ENCODE data around the gene SPON1.

Gene SPON1

GRCh38 chr11:14179116-14179820, 216.7 kb downstream of the SPON1 start:
- 42% methylated on average over 3 of the region's 4 CpGs for WGBS
- Histone ChIP-seq H3K79me1 (replicated peaks; ENCODE audit: low read length, poor library complexity, severe bottlenecking) (no peaks in the 10 kb centered on the region), H3K27me3 (ENCODE audit: control insufficient read depth in 1 of 2, insufficient read depth in 1 of 2, low read length in 2 of 2) (no peaks in the 10 kb centered on the region), H3K18ac (ENCODE audit: low read depth in 1 of 2, low read length in 2 of 2) (no peak overlapping the region), H2AK5ac (ENCODE audit: low read length, severe bottlenecking) (no peak overlapping the region), H3K36me3 (ENCODE audit: control insufficient read depth in 1 of 2, insufficient read depth in 2 of 2, low read depth in 1 of 2, low read length in 2 of 2) (no peaks in the 10 kb centered on the region), H3K9ac (ENCODE audit: low read length) (no peak overlapping the region), H3K27ac (ENCODE audit: low read length, poor library complexity, severe bottlenecking) (no peak overlapping the region), H3K4ac (ENCODE audit: low read depth in 1 of 2, low read length in 2 of 2) (no peak overlapping the region), H3K14ac (ENCODE audit: low read length in 2 of 2) (no peak overlapping the region), H2AFZ (ENCODE audit: low read depth, low read length) (no peak overlapping the region), H4K8ac (ENCODE audit: low read length) (no peak overlapping the region), H3K4me1 (ENCODE audit: control insufficient read depth, insufficient read depth, low read depth, low read length) (no peaks in the 10 kb centered on the region), H4K91ac (ENCODE audit: low read length) (no peak overlapping the region), H2BK5ac (ENCODE audit: low read depth, low read length, poor library complexity, severe bottlenecking) (no peak overlapping the region), H2BK120ac (ENCODE audit: low read depth, low read length) (no peak overlapping the region), H3K23ac (ENCODE audit: low read length in 2 of 2) (no peak overlapping the region), H3K4me2 (ENCODE audit: low read length, poor library complexity, severe bottlenecking) (no peak overlapping the region), H2BK15ac (ENCODE audit: low read depth, poor library complexity, severe bottlenecking) (no peak overlapping the region), H2BK12ac (ENCODE audit: low read length in 2 of 2) (no peak overlapping the region), H3K9me3 (ENCODE audit: control insufficient read depth, low read length) (no peaks in the 10 kb centered on the region), H3K4me3 (ENCODE audit: insufficient read depth in 1 of 2, low read depth in 1 of 2, low read length in 2 of 2) (no peak overlapping the region)
- peak; percentile 32 for DNase-seq

- Histone ChIP-seq H3K79me1 (replicated peaks; ENCODE audit: low read length, poor library complexity, severe bottlenecking) (no peaks in the 10 kb centered on the region), H3K27me3 (ENCODE audit: control insufficient read depth in 1 of 2, insufficient read depth in 1 of 2, low read length in 2 of 2) (no peaks in the 10 kb centered on the region), H3K18ac (ENCODE audit: low read depth in 1 of 2, low read length in 2 of 2) (no peak overlapping the region), H2AK5ac (ENCODE audit: low read length, severe bottlenecking) (no peak overlapping the region), H3K36me3 (ENCODE audit: control insufficient read depth in 1 of 2, insufficient read depth in 2 of 2, low read depth in 1 of 2, low read length in 2 of 2) (no peaks in the 10 kb centered on the region), H3K9ac (ENCODE audit: low read length) (no peak overlapping the region), H3K4ac (ENCODE audit: low read depth in 1 of 2, low read length in 2 of 2) (no peak overlapping the region), H3K4me2 (ENCODE audit: low read length, poor library complexity, severe bottlenecking) (no peak overlapping the region), H3K9me3 (ENCODE audit: control insufficient read depth, low read length) (no peaks in the 10 kb centered on the region), H3K4me3 (ENCODE audit: insufficient read depth in 1 of 2, low read depth in 1 of 2, low read length in 2 of 2) (no peak overlapping the region), H3K14ac (ENCODE audit: low read length in 2 of 2) (no peak overlapping the region), H2BK12ac (ENCODE audit: low read length in 2 of 2) (no peak overlapping the region), H3K27ac (ENCODE audit: low read length, poor library complexity, severe bottlenecking) (no peak overlapping the region), H2BK15ac (ENCODE audit: low read depth, poor library complexity, severe bottlenecking) (no peak overlapping the region), H2BK5ac (ENCODE audit: low read depth, low read length, poor library complexity, severe bottlenecking) (no peak overlapping the region), H2BK120ac (ENCODE audit: low read depth, low read length) (no peak overlapping the region), H2AFZ (ENCODE audit: low read depth, low read length) (no peak overlapping the region), H4K8ac (ENCODE audit: low read length) (no peak overlapping the region), H4K91ac (ENCODE audit: low read length) (no peak overlapping the region), H3K4me1 (ENCODE audit: control insufficient read depth, insufficient read depth, low read depth, low read length) (no peaks in the 10 kb centered on the region), H3K23ac (ENCODE audit: low read length in 2 of 2) (no peak overlapping the region)
- DNase-seq: no peak
These were observed 218.6 kb downstream of the SPON1 start for GRCh38 chr11:14181121-14181520.

GRCh38 chr11:14182833-14183364, 220.4 kb downstream of the SPON1 start:
- H2BK15ac ChIP-seq (ENCODE audit: low read depth, poor library complexity, severe bottlenecking): no peak overlapping the region
- H3K4ac ChIP-seq (ENCODE audit: low read depth in 1 of 2, low read length in 2 of 2): no peak overlapping the region
- no peaks in the 10 kb centered on the region for H3K36me3 ChIP-seq (ENCODE audit: control insufficient read depth in 1 of 2, insufficient read depth in 2 of 2, low read depth in 1 of 2, low read length in 2 of 2)
- no peak overlapping the region for H3K23ac ChIP-seq (ENCODE audit: low read length in 2 of 2)
- no peak overlapping the region for H2AFZ ChIP-seq (ENCODE audit: low read depth, low read length)
- no peaks in the 10 kb centered on the region for H3K9me3 ChIP-seq (ENCODE audit: control insufficient read depth, low read length)
- no peak overlapping the region for H3K14ac ChIP-seq (ENCODE audit: low read length in 2 of 2)
- no peak overlapping the region for H3K27ac ChIP-seq (ENCODE audit: low read length, poor library complexity, severe bottlenecking)
- H3K27me3 ChIP-seq (ENCODE audit: control insufficient read depth in 1 of 2, insufficient read depth in 1 of 2, low read length in 2 of 2): no peaks in the 10 kb centered on the region
- no peak overlapping the region for H3K4me3 ChIP-seq (ENCODE audit: insufficient read depth in 1 of 2, low read depth in 1 of 2, low read length in 2 of 2)
- H2BK120ac ChIP-seq (ENCODE audit: low read depth, low read length): no peak overlapping the region
- H3K4me2 ChIP-seq (ENCODE audit: low read length, poor library complexity, severe bottlenecking): no peak overlapping the region
- no peak overlapping the region for H4K91ac ChIP-seq (ENCODE audit: low read length)
- no peaks in the 10 kb centered on the region for H3K4me1 ChIP-seq (ENCODE audit: control insufficient read depth, insufficient read depth, low read depth, low read length)
- H3K9ac ChIP-seq (ENCODE audit: low read length): no peak overlapping the region
- no peak for DNase-seq
- no peak overlapping the region for H2BK12ac ChIP-seq (ENCODE audit: low read length in 2 of 2)
- no peak overlapping the region for H2BK5ac ChIP-seq (ENCODE audit: low read depth, low read length, poor library complexity, severe bottlenecking)
- H3K79me1 ChIP-seq (replicated peaks; ENCODE audit: low read length, poor library complexity, severe bottlenecking): no peaks in the 10 kb centered on the region
- no peak overlapping the region for H2AK5ac ChIP-seq (ENCODE audit: low read length, severe bottlenecking)
- 63% methylated on average over 2 of the region's 2 CpGs for WGBS
- H3K18ac ChIP-seq (ENCODE audit: low read depth in 1 of 2, low read length in 2 of 2): no peak overlapping the region
- H4K8ac ChIP-seq (ENCODE audit: low read length): no peak overlapping the region

GRCh38 chr11:14184028-14184940, 221.8 kb downstream of the SPON1 start:
- H3K4me1 ChIP-seq (ENCODE audit: control insufficient read depth, insufficient read depth, low read depth, low read length): no peaks in the 10 kb centered on the region
- H3K9ac ChIP-seq (ENCODE audit: low read length): no peak overlapping the region
- H3K4ac ChIP-seq (ENCODE audit: low read depth in 1 of 2, low read length in 2 of 2): no peak overlapping the region
- no peak overlapping the region for H3K4me2 ChIP-seq (ENCODE audit: low read length, poor library complexity, severe bottlenecking)
- H4K91ac ChIP-seq (ENCODE audit: low read length): no peak overlapping the region
- no peak overlapping the region for H2BK5ac ChIP-seq (ENCODE audit: low read depth, low read length, poor library complexity, severe bottlenecking)
- no peak overlapping the region for H3K14ac ChIP-seq (ENCODE audit: low read length in 2 of 2)
- H2AFZ ChIP-seq (ENCODE audit: low read depth, low read length): no peak overlapping the region
- no peak overlapping the region for H2BK12ac ChIP-seq (ENCODE audit: low read length in 2 of 2)
- no peaks in the 10 kb centered on the region for H3K27me3 ChIP-seq (ENCODE audit: control insufficient read depth in 1 of 2, insufficient read depth in 1 of 2, low read length in 2 of 2)
- no peak overlapping the region for H2BK15ac ChIP-seq (ENCODE audit: low read depth, poor library complexity, severe bottlenecking)
- DNase-seq: no peak
- WGBS: 77% methylated on average over 4 of the region's 4 CpGs
- H3K27ac ChIP-seq (ENCODE audit: low read length, poor library complexity, severe bottlenecking): no peak overlapping the region
- no peak overlapping the region for H4K8ac ChIP-seq (ENCODE audit: low read length)
- H3K79me1 ChIP-seq (replicated peaks; ENCODE audit: low read length, poor library complexity, severe bottlenecking): no peaks in the 10 kb centered on the region
- no peak overlapping the region for H3K18ac ChIP-seq (ENCODE audit: low read depth in 1 of 2, low read length in 2 of 2)
- no peak overlapping the region for H2BK120ac ChIP-seq (ENCODE audit: low read depth, low read length)
- no peaks in the 10 kb centered on the region for H3K9me3 ChIP-seq (ENCODE audit: control insufficient read depth, low read length)
- H3K36me3 ChIP-seq (ENCODE audit: control insufficient read depth in 1 of 2, insufficient read depth in 2 of 2, low read depth in 1 of 2, low read length in 2 of 2): no peaks in the 10 kb centered on the region
- no peak overlapping the region for H3K4me3 ChIP-seq (ENCODE audit: insufficient read depth in 1 of 2, low read depth in 1 of 2, low read length in 2 of 2)
- H2AK5ac ChIP-seq (ENCODE audit: low read length, severe bottlenecking): no peak overlapping the region
- H3K23ac ChIP-seq (ENCODE audit: low read length in 2 of 2): no peak overlapping the region
